Erythroblast (primary cell): Measurements from ENCODE around the gene ZNF544.

Source experiments
- DNase-seq, 2 experiments: peaks; one replicate each; lab custom pipeline; 2025; lab: John Stamatoyannopoulos, UW
- GATA1 ChIP-seq: IDR thresholded peaks from 2 replicates; pipeline ENCODE4 v1.6.1; 2011; ENCODE audit warnings: low read depth, mild to moderate bottlenecking, control low read depth, low read length, moderate library complexity
- POLR2A ChIP-seq: IDR thresholded peaks from 2 replicates; pipeline ENCODE4 v1.6.1; 2011; ENCODE audit warnings: mild to moderate bottlenecking, low read length

The ZNF544 gene

DNA sequence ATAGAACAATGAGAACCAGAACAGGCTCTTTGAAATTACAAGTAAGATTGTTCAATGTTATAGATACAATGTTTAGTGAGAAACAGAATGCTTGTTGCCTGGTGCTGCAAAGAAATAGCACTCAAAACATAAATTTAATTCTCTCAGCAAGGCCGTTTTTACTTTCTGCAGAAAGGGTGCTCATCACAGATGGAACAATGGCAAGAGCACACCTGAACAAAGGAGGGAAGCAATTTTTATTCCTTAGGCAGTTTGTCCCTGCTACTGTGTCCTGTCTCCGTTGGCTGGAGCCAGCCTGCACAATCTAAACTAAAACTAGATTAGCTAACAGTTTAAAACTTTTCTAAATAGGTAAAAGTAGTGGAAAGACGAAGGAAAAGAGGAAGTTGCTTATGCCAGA is 39.6 kb downstream of the ZNF544 start:
- no peak for TF ChIP-seq GATA1
- TF ChIP-seq POLR2A = no peak
- no peak for DNase-seq

DNA sequence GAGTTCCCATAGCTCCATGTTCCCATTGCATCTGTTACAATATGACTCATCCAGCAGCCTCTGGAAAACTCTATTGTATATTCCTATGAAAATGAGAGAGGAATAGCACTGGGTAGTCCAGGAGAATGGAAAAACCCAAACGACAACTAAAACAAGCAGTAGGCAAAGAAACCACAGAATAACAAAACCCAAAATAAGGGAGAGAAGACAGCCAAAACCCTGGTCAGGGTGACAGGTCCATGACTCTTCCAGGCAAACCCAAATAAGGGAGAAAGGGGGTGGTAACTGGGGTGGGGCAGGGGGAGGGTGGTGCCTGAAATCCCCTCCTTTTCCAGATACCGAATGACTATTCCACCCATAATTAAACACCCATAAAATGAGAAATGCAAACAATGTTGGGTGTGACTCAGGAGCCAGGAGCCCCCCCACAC is 46.1 kb downstream of the ZNF544 start:
- no peak for DNase-seq
- no peak for TF ChIP-seq GATA1
- no peak for TF ChIP-seq POLR2A

GRCh38 chr19:58275564-58275963 is 46.9 kb downstream of the ZNF544 start:
- no peak for TF ChIP-seq GATA1
- no peak for TF ChIP-seq POLR2A
- DNase-seq = no peak

DNA sequence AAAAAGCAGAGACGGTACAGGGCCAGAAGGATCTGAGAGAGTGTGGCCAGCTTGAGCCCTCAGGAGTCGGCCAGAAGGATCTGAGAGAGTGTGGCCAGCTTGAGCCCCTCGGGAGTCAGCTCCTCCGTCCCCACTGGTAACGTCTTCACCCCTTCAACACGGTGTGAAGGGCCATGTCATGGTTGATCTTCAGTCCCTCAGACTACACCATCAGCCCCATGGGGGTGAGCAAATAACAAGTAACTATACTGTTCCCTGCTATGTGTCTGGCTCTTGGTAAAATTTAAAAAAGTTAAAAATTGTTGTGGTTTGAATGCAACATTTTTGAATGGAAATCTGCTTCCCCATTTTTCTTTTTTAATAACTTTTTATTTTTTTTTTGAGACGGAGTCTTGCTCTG is 48.5 kb downstream of the ZNF544 start:
- TF ChIP-seq GATA1 (no peak), POLR2A (no peak)
- DNase-seq = no peak

DNA sequence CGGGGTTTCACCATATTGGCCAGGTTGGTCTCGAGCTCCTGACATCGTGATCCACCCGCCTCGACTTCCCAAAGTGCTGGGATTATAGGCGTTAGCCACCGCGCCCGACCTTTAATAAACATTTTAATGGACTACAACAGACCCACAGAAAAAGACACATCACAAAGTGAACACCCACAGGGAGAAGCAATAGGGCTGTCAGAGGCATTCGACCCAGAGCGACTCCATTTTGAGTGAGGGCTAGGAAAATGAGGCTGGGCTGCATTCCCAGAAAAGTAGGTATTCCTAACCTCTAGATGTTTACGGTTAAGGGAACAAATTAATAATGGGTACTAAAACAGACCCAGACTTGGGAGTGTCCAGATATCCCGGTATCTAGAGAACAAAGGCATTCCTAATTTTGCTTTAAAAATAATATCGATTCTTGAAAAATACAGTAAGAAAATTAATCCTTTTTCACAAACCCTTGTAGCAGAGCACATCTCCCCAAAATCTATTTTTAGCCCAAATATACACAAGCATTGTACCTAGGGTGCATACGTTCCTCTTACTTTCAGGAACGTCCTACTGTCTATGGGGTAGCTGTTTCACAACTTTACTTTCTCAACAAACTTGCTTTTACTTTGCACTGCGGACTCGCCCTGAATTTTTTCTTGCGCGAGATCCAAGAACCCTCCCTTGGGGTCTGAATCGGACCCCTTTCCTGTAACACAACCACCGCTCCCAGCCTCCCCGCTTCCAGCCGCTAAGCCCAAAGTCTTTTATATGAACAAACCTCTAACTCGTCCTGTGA is 49.2 kb downstream of the ZNF544 start:
- peak in 1 of 2 experiments; percentile 38 for DNase-seq
- no peak for TF ChIP-seq GATA1
- no peak for TF ChIP-seq POLR2A

- TF ChIP-seq POLR2A = peak; percentile 87
- no peak for TF ChIP-seq GATA1
These were observed 49.9 kb downstream of the ZNF544 start, which contains the start of gene ZNF8 for GRCh38 chr19:58278541-58279041. ZNF8 (plus strand) TSS chr19:58278955; CDS start chr19:58279082, 127 bp downstream.

GRCh38 chr19:58279042-58279924 is 50.6 kb downstream of the ZNF544 start:
- DNase-seq = peak; percentile 92 to 95
- TF ChIP-seq GATA1 (no peak), POLR2A (peak; percentile 52)

More at GRCh38 chr19:58278541-58279041, 49.9 kb downstream of the ZNF544 start, which contains the start of gene ZNF8:
- peak; percentile 98 to 99 for DNase-seq

- TF ChIP-seq POLR2A (no peak), GATA1 (no peak)
- DNase-seq = peak in 1 of 2 experiments; percentile 46
These were observed 51.2 kb downstream of the ZNF544 start for GRCh38 chr19:58279925-58280316.

- TF ChIP-seq GATA1 (no peak), POLR2A (no peak)
- no peak for DNase-seq
These were observed 55.5 kb downstream of the ZNF544 start for GRCh38 chr19:58284199-58284598.

DNA sequence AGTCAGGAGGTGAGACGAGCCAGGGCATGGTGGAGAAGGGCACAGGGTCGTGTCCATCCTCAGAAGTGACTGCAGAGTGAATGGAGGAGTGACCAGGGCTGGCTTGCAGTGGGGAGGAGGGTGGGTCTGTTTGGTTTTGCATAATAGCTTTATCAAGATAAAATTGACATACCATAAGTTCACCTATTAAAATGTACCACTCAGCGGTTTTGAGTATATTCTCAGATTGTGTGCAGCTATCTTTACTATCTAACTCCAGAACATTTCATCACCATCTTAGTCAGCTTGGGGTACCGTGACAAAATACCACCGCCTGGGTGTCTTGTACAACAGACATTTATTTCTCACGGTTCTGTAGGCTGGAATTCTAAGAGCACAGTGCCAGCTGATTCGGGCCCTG is 63.2 kb downstream of the ZNF544 start:
- DNase-seq = no peak
- no peak for TF ChIP-seq POLR2A
- no peak for TF ChIP-seq GATA1

GRCh38 chr19:58294743-58295374 is 66.1 kb downstream of the ZNF544 start:
- DNase-seq = peak in 1 of 2 experiments; percentile 35
- TF ChIP-seq GATA1 = no peak
- no peak for TF ChIP-seq POLR2A

GRCh38 chr19:58296104-58296503 is 67.4 kb downstream of the ZNF544 start:
- DNase-seq = no peak
- no peak for TF ChIP-seq POLR2A
- no peak for TF ChIP-seq GATA1

GRCh38 chr19:58300620-58301019 is 71.9 kb downstream of the ZNF544 start:
- TF ChIP-seq GATA1 = no peak
- no peak for TF ChIP-seq POLR2A
- no peak for DNase-seq

- peak; percentile 34 to 39 for DNase-seq
- TF ChIP-seq GATA1 = no peak
- TF ChIP-seq POLR2A = no peak
These were observed 75.5 kb downstream of the ZNF544 start for GRCh38 chr19:58304255-58304654.
